ENCODE results near the gene ZG16. TPM values are rescaled to one million over a fixed set of nuclear protein-coding genes. Genes with fewer than 3 reads are reported as not detected.

ZG16 gene
- total RNA-seq, 1 experiment from 2014 or later = not detected

DNA sequence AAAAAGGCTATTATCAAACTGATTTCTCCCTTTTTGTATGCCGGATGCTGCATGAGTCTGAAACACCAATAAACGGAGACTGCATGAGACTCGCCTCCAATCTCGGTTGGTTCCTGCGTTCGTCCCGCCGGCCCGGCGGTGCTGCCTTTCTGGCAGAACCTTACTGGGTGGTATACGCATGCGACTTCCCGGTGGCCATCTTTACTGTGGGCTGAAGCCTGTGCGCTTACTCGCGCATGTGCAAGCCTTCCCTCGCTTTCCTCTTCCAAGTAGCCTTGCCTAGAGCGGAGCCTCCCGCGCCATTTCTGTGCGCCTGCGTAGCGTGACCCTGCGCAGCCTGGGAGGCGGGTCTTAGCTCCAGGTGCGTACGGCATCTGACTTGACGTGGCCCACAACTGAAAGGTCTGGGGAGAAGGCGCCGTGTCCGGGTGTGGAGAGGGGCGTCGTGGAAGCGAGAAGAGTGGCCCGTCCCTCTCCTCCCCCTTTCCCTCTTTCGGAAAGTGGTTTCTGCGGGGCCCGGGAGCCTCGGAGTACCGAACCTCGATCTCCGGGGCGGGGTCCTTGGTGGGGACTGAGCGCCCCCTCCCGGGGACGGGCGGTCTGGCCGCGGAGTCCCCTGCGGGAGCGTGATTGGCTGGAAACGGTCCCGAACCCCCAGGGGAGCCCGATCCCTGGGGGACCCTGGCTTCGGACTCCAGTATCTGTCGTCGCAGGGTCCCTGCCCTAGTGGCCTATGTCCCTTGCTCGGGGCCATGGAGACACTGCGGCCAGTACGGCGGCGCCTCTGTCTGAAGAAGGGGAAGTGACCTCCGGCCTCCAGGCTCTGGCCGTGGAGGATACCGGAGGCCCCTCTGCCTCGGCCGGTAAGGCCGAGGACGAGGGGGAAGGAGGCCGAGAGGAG is 38.0 kb downstream of the ZG16 start, which contains the start of gene PAGR1 (continued):
- TF ChIP-seq, protein P1, sequence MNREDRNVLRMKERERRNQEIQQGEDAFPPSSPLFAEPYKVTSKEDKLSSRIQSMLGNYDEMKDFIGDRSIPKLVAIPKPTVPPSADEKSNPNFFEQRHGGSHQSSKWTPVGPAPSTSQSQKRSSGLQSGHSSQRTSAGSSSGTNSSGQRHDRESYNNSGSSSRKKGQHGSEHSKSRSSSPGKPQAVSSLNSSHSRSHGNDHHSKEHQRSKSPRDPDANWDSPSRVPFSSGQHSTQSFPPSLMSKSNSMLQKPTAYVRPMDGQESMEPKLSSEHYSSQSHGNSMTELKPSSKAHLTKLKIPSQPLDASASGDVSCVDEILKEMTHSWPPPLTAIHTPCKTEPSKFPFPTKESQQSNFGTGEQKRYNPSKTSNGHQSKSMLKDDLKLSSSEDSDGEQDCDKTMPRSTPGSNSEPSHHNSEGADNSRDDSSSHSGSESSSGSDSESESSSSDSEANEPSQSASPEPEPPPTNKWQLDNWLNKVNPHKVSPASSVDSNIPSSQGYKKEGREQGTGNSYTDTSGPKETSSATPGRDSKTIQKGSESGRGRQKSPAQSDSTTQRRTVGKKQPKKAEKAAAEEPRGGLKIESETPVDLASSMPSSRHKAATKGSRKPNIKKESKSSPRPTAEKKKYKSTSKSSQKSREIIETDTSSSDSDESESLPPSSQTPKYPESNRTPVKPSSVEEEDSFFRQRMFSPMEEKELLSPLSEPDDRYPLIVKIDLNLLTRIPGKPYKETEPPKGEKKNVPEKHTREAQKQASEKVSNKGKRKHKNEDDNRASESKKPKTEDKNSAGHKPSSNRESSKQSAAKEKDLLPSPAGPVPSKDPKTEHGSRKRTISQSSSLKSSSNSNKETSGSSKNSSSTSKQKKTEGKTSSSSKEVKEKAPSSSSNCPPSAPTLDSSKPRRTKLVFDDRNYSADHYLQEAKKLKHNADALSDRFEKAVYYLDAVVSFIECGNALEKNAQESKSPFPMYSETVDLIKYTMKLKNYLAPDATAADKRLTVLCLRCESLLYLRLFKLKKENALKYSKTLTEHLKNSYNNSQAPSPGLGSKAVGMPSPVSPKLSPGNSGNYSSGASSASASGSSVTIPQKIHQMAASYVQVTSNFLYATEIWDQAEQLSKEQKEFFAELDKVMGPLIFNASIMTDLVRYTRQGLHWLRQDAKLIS (CRISPR knock-in tag; IDR thresholded peaks at IDR 0.05; ENCODE audit: borderline replicate concordance) = no peak; the same call in 1 of the 2 replicates
- TF ChIP-seq GRHL2 (CRISPR knock-in tag; IDR thresholded peaks at IDR 0.05; ENCODE audit: insufficient replicate concordance, severe bottlenecking) (no peak), ZNF219 (CRISPR knock-in tag; IDR thresholded peaks at IDR 0.05; ENCODE audit: borderline replicate concordance) (no peak), CBFB (CRISPR knock-in tag; IDR thresholded peaks at IDR 0.05; ENCODE audit: low read depth) (0 out of 2 replicates have a peak, but pooled peaks have one; percentile 25), EMX1 (CRISPR knock-in tag; IDR thresholded peaks at IDR 0.05) (no peak), TCF7 (CRISPR knock-in tag; IDR thresholded peaks at IDR 0.05; ENCODE audit: low read depth) (no peak), SOX15 (CRISPR knock-in tag; IDR thresholded peaks at IDR 0.05) (no peak), NR3C1 (CRISPR knock-in tag; conservative IDR thresholded peaks at IDR 0.05; ENCODE audit: low read depth) (no peak; the same call in 1 of the 2 replicates), SMAD3 (CRISPR knock-in tag; IDR thresholded peaks at IDR 0.05; ENCODE audit: borderline replicate concordance) (peak; percentile 67; the same call in 1 of the 2 replicates), ZNF138 (CRISPR knock-in tag; conservative IDR thresholded peaks at IDR 0.05) (no peak), ZNF396 (CRISPR knock-in tag; IDR thresholded peaks at IDR 0.05; ENCODE audit: borderline replicate concordance) (no peak), ESRRA (CRISPR knock-in tag; IDR thresholded peaks at IDR 0.05; ENCODE audit: borderline replicate concordance) (no peak), ZNF121 (CRISPR knock-in tag; IDR thresholded peaks at IDR 0.05) (peak; percentile 42), NFE2L1 (CRISPR knock-in tag; IDR thresholded peaks at IDR 0.05) (no peak; the same call in 1 of the 2 replicates), JAZF1 (CRISPR knock-in tag; IDR thresholded peaks at IDR 0.05) (no peak)
- TF ChIP-seq, protein P2, sequence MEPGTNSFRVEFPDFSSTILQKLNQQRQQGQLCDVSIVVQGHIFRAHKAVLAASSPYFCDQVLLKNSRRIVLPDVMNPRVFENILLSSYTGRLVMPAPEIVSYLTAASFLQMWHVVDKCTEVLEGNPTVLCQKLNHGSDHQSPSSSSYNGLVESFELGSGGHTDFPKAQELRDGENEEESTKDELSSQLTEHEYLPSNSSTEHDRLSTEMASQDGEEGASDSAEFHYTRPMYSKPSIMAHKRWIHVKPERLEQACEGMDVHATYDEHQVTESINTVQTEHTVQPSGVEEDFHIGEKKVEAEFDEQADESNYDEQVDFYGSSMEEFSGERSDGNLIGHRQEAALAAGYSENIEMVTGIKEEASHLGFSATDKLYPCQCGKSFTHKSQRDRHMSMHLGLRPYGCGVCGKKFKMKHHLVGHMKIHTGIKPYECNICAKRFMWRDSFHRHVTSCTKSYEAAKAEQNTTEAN (CRISPR knock-in tag; IDR thresholded peaks at IDR 0.05) = no peak
- TF ChIP-seq, protein P3, sequence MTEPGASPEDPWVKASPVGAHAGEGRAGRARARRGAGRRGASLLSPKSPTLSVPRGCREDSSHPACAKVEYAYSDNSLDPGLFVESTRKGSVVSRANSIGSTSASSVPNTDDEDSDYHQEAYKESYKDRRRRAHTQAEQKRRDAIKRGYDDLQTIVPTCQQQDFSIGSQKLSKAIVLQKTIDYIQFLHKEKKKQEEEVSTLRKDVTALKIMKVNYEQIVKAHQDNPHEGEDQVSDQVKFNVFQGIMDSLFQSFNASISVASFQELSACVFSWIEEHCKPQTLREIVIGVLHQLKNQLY (CRISPR knock-in tag; IDR thresholded peaks at IDR 0.05) = 0 out of 2 replicates have a peak, but pooled peaks have one; percentile 33
- TF ChIP-seq, protein P4, sequence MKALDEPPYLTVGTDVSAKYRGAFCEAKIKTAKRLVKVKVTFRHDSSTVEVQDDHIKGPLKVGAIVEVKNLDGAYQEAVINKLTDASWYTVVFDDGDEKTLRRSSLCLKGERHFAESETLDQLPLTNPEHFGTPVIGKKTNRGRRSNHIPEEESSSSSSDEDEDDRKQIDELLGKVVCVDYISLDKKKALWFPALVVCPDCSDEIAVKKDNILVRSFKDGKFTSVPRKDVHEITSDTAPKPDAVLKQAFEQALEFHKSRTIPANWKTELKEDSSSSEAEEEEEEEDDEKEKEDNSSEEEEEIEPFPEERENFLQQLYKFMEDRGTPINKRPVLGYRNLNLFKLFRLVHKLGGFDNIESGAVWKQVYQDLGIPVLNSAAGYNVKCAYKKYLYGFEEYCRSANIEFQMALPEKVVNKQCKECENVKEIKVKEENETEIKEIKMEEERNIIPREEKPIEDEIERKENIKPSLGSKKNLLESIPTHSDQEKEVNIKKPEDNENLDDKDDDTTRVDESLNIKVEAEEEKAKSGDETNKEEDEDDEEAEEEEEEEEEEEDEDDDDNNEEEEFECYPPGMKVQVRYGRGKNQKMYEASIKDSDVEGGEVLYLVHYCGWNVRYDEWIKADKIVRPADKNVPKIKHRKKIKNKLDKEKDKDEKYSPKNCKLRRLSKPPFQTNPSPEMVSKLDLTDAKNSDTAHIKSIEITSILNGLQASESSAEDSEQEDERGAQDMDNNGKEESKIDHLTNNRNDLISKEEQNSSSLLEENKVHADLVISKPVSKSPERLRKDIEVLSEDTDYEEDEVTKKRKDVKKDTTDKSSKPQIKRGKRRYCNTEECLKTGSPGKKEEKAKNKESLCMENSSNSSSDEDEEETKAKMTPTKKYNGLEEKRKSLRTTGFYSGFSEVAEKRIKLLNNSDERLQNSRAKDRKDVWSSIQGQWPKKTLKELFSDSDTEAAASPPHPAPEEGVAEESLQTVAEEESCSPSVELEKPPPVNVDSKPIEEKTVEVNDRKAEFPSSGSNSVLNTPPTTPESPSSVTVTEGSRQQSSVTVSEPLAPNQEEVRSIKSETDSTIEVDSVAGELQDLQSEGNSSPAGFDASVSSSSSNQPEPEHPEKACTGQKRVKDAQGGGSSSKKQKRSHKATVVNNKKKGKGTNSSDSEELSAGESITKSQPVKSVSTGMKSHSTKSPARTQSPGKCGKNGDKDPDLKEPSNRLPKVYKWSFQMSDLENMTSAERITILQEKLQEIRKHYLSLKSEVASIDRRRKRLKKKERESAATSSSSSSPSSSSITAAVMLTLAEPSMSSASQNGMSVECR (CRISPR knock-in tag; IDR thresholded peaks at IDR 0.05; ENCODE audit: borderline replicate concordance) = no peak
- TF ChIP-seq, protein P5, sequence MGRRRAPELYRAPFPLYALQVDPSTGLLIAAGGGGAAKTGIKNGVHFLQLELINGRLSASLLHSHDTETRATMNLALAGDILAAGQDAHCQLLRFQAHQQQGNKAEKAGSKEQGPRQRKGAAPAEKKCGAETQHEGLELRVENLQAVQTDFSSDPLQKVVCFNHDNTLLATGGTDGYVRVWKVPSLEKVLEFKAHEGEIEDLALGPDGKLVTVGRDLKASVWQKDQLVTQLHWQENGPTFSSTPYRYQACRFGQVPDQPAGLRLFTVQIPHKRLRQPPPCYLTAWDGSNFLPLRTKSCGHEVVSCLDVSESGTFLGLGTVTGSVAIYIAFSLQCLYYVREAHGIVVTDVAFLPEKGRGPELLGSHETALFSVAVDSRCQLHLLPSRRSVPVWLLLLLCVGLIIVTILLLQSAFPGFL (CRISPR knock-in tag; IDR thresholded peaks at IDR 0.05; ENCODE audit: borderline replicate concordance) = no peak
- TF ChIP-seq, protein P6, sequence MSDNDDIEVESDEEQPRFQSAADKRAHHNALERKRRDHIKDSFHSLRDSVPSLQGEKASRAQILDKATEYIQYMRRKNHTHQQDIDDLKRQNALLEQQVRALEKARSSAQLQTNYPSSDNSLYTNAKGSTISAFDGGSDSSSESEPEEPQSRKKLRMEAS (CRISPR knock-in tag; IDR thresholded peaks at IDR 0.05) = peak; percentile 85
- TF ChIP-seq, protein P7, sequence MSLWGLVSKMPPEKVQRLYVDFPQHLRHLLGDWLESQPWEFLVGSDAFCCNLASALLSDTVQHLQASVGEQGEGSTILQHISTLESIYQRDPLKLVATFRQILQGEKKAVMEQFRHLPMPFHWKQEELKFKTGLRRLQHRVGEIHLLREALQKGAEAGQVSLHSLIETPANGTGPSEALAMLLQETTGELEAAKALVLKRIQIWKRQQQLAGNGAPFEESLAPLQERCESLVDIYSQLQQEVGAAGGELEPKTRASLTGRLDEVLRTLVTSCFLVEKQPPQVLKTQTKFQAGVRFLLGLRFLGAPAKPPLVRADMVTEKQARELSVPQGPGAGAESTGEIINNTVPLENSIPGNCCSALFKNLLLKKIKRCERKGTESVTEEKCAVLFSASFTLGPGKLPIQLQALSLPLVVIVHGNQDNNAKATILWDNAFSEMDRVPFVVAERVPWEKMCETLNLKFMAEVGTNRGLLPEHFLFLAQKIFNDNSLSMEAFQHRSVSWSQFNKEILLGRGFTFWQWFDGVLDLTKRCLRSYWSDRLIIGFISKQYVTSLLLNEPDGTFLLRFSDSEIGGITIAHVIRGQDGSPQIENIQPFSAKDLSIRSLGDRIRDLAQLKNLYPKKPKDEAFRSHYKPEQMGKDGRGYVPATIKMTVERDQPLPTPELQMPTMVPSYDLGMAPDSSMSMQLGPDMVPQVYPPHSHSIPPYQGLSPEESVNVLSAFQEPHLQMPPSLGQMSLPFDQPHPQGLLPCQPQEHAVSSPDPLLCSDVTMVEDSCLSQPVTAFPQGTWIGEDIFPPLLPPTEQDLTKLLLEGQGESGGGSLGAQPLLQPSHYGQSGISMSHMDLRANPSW (CRISPR knock-in tag; conservative IDR thresholded peaks at IDR 0.05; ENCODE audit: low read depth) = no peak
- TF ChIP-seq, protein P8, sequence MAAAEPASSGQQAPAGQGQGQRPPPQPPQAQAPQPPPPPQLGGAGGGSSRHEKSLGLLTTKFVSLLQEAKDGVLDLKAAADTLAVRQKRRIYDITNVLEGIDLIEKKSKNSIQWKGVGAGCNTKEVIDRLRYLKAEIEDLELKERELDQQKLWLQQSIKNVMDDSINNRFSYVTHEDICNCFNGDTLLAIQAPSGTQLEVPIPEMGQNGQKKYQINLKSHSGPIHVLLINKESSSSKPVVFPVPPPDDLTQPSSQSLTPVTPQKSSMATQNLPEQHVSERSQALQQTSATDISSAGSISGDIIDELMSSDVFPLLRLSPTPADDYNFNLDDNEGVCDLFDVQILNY (CRISPR knock-in tag; IDR thresholded peaks at IDR 0.05) = peak; percentile 62

Measured in WTC11 (cell line).